ENCODE data around the gene CCDC40.

The CCDC40 gene

DNA sequence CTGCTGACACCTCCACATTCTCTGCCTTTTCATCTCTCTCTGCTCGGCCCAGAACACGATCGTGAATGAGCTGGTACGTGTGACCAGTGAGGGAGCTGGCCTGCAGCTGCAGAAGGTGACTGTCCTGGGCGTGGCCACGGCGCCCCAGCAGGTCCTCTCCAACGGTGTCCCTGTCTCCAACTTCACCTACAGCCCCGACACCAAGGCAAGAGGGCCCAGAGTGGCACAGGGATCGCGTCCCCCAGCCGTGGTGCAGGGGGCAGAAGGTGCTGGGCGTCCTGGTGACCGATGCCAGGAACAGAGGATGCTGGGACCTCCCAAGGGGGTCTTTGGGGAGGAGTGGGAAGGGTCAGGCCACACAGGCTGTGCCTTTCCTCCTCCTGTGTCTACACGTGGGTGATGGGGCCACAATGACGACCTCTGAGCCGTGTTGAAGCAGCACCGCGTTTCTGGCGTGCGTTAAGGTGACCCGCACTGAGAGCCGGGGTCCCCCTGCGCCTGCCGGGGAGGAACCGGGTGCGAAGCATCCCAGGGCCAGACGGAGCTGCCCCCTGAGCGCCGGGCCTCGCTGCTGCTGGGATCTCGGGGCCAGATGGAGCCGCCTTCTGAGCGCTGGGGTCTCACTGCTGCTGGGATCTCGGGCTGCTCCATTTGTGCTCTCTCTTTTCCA is 82.3 kb downstream of the CCDC40 start:
- DNase-seq: no peak

DNA sequence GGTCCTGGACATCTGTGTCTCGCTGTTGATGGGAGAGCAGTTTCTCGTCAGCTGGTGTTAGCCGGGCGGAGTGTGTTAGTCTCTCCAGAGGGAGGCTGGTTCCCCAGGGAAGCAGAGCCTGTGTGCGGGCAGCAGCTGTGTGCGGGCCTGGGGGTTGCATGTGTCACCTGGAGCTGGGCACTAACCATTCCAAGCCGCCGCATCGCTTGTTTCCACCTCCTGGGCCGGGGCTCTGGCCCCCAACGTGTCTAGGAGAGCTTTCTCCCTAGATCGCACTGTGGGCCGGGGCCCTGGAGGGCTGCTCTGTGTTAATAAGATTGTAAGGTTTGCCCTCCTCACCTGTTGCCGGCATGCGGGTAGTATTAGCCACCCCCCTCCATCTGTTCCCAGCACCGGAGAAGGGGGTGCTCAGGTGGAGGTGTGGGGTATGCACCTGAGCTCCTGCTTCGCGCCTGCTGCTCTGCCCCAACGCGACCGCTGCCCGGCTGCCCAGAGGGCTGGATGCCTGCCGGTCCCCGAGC is 82.9 kb downstream of the CCDC40 start:
- DNase-seq: no peak

DNA sequence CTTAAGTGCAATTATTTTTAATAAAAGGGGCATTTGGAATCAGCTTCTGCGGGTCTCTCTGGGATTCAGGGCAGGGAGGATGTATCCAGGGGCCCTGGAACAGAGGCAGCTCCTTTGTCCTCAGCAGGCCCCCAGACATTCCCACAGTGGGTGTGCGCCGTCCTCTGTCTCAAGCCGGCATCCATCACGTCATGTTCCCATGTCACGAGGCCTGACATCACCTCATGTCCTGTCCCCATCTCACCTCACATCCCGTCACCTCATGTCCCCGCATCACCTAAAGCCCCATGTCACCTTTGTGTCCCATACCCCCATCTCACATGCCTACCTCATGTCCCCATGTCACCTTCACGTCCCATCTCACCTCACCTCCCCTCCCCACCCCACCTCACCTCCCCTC is 83.4 kb downstream of the CCDC40 start:
- no peak for DNase-seq

DNA sequence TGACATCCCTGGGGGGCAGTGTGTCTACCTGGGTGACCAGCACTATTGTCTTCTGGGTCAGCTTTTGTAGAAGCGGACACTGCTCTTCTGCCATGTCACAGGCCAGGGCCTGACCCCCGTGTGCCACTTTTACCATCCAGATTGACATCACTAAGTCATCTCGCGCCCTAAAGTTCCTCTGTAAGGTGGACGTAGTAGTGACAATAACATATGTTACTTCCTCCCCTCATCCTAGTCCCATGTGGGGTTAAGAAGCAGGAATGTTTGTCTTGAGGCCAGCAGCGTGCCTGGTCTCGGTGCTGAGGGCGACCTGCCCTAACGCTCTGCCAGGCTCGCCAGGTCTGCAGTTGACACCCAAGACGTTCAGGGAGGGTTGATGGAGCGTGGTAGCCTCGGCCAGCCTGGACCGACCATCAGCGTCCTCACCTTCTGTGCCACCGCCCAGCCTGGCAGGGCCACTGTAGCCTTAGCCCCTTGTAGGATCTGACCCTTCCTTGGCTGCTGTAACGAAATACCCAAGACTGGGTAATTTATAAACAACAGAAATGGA is 85.7 kb downstream of the CCDC40 start:
- DNase-seq: no peak

DNA sequence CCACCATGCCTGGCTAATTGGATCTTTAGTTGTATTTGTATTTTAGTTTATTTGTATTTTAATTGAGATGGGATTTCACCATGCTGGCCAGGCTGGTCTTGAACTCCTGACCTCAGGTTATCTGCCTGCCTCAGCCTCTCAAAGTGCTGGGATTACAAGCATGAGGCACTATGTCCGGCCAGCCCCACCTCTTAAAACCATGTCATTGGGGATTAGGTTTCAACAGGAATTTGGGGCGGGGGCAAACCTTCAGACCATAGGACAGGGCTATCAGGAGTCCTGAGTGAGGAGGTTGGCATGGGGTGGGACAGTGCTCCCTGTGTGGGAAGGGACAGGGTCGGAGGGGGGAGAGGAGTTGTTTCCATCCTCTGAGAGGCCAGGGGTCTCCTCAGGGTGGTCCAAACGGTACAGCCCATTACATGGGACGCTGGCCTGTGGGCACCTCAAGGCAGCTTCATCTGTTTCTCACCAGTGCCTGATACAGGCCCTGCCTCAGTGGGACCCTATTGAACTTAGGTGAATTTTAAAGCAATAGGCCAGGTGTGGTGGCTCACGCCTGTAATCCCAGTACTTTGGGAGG is 86.6 kb downstream of the CCDC40 start:
- DNase-seq: no peak

DNA sequence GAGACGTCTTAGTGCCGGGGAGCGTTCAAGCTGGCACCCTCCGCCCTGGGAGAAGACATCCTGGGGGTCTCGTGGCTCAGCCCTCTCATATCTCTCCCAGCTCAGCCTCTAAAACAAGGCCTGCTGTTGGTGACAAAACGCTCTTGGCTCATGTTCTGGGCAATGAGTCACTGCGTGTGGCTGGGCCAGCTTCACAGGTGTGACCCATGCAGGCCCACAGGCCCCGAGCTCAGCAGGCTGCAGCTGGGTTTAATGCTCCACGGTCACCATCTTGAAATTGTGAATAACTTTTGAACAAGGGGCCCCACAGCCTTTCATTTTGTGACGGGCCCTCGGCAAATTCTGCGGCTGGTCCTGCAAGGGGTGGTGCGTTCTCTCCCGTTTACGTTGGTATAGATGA is 87.3 kb downstream of the CCDC40 start:
- no peak for DNase-seq

DNA sequence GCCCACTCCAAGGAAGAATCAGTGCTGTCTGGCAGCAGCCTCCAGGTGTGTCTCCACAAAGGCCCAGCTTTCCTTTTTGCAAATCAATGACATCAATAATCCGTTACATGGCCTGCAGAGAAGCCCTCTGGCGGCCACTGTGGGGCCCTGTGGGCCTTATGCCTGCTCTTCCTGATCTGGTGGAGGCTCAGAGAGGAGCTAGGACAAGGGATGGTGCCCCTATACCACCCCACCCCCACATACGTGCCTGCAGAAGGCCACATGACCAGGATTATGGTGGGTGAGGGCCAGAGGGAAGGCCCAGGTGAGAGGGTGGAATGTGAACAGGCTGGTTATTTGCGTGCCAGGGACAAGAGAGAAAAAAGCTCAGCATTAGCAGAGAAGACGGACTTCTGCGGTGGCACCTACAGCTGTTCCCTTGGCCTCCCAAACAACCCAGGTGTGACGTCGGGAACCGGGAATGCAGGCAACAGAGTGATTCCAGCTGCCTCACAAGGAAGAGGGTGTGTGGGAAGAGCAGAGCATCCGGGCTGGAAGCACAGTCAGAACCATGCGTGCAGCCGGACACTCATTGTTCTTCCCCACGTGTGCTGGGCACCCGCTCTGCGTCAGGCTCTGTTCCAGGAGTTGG is 88.0 kb downstream of the CCDC40 start:
- DNase-seq: no peak

DNA sequence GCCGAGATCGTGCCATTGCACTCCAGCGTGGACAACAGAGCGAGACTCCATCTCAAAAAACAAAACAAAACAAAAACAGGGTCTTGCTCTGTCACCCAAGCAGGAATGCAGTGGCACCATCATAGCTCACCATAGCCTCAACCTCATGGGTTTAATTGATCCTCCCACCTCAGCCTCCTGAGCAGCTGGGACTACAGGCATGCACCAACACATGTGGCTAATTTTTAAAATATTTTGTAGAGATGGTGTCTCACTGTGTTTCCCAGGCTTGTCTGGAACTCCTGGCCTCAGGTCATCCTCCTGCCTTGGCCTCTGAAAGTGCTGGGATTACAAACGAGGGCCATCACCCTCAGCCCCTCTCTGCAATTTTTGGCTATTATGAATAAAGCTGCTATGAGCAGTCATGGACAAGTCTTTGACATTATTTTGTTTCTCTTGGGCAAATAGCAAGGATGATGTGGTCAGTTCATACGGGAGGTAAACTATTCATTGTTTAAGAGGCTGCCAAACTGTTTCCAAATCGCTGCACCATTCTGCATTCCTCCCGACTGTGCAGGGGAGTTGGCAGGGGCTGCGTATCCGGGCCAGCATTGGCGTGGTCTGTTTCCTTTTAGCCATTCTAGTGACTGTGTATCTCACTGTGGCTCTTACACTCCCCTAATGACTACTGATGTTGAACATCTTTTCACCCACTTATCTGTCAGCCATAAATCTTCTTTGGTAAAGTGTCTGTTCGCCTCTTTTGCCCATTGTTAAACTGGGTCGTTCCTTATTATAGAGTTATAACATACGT is 89.4 kb downstream of the CCDC40 start:
- DNase-seq: no peak

DNA sequence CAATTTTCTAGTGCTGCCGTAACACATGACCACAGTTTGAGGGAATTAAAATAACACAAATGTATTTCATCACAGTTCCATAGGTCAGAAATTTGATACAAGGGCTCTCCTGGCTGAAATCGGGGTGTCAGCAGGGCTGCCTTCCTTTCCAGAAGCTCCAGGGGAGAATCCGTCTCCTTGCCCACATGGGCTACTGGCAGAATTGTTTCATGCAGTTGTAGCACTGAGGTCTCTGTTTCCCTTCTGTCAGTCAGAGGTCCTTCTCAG is 89.9 kb downstream of the CCDC40 start:
- DNase-seq: no peak

DNA sequence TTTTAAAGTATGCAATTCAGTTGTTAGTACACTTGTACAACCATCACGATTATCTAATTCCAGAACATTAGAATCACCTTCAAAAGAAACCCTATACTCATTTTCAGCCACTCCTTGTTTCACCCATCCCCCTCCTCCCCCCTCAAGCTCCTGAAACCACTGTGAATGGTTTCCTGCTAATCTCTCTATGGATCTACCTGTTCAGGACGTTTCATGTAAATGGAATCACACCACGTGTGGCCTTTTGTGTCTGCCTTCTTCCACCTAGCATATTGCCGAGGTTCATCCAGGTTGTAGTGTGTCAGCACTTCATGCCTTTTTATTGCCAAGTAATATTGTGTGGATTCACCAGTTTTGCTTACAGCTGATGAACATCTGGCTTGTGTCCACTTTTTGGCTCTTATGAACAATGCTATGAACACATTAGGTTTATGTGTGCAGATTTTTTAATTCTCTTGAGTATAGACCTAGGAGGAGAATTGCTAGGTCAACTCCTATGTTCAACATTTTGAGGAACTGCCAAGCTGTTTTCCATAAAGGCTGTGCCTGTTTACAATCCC is 92.6 kb downstream of the CCDC40 start:
- no peak for DNase-seq

DNA sequence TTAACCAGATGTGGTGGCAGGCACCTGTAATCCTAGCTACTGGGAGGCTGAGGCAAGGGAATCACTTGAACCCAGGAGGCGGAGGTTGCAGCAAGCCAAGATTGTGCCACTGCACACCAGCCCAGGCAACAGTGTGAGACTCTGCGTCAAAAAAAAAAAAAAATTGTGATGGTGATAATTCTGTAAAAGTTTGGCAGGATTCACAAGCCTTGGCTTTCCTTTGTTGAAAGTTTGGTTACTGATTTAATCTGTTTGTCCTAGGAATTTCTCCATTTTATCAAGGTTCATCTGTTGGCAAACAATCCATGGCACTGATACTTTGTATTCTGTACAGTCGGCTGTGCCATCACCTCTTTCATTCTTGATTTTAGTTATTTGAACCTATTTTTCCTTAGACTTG is 94.5 kb downstream of the CCDC40 start:
- no peak for DNase-seq

DNA sequence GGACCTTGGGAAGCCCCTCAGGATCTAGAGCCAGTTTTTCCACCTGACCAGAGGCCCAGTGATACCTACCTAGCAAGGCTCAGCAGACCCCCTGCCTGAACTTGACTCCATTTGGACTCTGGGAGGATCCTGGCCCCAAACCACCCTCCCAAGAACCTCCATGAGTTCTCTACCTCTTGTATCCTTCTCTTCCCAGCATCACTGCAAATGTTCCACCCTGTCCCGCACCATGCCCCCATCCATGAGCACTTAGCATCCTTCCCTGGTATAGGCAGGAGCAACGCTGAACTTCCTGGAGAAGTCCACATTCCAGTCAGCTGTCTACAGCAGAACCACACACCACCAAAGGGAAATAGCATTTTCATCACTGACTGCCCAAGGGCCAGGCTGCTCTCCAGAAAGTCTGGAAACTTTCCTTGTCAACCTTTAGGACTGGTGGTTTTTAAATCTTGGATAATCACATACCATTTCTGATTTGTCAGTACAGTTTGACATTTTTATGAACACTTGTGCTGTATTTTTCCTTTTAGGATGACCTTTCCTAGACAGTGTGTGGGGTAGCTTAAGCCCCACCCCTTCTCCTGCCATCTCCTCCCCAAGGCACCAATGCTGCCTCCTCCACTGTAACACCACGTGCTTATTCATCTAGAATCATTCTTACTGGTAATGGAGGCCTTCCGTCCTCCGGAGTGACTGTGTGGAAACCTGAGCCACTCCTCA is 96.6 kb downstream of the CCDC40 start:
- no peak for DNase-seq

DNA sequence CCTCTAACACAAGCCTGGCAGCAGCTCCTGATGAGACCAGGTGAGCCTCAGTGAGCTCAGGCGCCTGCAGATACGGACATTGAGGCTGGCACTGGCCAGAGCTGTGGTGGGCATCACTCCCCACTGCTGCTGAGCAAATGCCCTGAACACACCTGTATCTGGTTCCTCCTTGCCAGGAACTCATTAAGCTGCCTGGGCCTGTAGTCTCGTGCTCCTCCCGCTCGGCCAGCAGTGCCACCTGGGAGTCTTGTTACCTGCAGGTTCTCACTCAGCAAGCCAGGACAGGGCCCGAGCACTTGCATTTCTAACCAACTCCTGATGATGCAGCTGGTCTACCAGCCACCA is 97.2 kb downstream of the CCDC40 start:
- no peak for DNase-seq

DNA sequence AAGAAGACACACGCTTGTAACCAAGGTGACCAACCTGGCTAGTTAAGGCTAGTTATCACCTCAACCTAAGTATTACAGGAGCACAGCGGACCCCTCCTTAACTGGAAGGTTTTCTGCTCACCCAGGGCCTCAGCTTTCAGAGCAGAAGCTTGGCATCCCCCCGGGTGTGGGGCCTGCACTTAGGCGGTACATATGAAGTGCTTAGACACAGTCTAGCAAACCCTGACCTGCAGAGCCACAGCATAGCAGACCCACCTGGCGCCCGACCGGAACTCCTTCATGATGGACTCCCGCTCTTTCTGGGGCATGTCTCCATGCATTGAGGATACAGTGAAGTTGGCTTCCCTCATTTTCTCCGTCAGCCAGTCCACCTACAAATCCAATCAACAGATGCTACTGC is 100.7 kb downstream of the CCDC40 start:
- DNase-seq: no peak

DNA sequence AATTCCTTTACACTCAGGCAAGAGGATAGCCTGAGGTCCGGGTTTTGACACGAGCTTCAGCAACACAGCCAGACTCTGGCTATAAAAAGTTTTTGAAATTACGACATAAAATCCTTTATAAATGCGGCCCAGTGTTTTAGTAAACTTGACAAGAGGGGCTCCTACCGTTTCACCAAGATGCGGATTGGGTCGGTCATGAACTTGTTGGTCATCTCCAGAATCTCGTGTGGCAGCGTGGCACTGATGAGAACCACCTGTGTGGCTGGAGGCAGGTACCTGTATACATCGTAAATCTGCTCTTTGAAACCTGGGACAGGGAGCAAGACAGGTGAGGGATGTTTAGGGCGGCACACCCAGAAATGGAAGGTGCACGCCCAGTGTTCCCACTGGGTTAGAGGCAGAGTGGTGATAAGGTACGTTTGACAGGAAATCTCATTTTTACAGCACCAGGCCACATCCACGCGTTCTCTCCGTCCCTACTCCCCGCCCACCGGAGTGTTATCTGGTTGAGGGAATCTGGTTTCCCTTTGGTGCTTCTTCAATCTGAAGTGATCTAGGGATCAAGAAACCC is 102.5 kb downstream of the CCDC40 start:
- no peak for DNase-seq

DNA sequence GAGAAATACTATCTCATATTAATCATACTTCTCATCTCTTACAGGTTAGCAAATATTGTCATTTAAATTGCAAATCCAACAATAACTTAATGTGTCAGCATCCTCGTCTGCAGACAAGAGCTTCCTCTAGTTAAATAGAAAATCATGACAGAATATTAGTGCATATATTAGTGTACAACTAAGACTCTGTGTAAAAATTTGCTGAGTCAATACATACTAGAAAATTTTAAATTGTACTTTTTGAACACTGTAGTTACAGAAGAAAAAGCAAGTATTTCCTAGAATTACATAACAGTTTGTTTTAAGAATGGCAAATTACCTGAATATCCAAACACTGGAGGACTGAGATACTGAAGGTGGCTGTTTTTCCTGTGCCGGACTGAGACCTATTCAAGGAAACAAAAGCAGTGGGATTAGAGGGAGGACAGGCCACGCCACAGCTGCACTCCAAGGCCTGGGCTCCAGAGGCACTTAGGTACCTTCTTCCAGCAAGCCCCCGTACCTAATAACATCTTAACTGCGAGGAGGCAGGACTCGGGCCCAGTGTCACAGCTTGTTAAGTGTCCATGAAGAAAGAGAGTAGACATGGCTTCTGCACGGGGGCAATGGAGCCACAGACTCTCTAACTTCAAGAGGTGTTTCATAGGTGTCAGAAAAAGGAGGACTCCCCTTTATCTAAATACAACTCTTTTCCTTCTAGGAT is 105.2 kb downstream of the CCDC40 start:
- DNase-seq: no peak

DNA sequence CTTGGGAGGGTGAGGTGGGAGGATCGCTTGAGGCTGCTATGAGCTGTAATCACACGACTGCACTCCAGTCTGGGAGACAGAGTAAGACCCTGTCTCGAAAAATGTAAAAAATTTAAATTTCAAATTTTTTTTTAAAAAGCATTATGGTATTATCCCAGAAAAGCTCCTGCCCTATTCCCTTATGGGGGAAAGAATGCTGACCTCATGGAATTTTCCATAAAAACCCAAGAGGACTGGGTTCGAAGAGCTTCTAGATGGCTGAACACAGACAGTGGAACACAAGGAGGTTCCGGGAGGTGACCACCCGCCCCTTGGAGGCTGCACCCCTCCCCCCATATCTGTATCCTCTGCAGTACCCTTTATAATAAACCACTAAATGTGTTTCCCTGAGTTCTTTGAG is 106.5 kb downstream of the CCDC40 start:
- DNase-seq: no peak

DNA sequence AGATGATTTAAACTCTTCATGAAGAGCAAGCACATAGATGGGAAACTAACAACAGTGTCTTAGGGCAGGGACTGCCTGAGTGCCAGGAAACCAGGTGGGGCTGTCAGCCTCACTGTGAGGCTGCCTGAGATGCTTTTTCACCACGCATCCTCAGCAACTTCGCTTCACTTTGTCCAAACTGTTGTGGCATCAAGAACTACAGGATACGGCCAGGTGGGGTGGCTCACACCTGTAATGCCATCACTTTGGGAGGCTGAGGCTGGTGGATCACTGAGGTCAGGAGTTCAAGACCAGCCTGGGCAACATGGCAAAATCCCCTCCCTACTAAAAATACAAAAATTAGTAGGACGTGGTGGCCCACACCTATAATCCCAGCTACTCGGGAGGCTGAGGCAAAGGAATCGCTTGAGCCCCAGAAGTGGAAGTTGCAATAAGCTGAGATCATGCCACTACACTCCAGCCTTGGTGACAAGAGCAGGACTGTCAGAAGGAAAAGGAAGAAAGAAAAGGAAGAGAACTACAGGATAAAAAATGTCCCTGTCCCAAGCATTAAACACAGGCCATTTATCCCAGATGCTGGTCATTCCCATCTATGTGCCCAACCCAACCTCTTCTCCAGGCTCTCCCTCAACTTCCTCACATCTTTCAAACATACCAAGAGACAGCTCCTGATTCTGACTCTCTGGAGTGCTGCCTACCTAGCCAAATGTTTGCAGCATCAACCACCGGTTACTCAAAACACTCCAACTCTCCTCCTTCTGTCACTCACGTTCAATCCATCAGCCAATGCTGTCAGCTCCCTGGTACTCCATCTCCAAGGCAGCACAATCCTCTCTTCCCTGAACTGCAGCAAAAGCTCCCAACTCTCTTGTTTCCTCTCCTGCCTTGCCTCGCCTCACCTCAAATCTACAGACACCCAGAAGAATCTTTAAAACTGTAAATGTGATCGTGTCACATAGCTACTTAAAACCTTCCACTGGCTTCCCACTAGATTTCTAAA is 108.9 kb downstream of the CCDC40 start:
- no peak for DNase-seq

DNA sequence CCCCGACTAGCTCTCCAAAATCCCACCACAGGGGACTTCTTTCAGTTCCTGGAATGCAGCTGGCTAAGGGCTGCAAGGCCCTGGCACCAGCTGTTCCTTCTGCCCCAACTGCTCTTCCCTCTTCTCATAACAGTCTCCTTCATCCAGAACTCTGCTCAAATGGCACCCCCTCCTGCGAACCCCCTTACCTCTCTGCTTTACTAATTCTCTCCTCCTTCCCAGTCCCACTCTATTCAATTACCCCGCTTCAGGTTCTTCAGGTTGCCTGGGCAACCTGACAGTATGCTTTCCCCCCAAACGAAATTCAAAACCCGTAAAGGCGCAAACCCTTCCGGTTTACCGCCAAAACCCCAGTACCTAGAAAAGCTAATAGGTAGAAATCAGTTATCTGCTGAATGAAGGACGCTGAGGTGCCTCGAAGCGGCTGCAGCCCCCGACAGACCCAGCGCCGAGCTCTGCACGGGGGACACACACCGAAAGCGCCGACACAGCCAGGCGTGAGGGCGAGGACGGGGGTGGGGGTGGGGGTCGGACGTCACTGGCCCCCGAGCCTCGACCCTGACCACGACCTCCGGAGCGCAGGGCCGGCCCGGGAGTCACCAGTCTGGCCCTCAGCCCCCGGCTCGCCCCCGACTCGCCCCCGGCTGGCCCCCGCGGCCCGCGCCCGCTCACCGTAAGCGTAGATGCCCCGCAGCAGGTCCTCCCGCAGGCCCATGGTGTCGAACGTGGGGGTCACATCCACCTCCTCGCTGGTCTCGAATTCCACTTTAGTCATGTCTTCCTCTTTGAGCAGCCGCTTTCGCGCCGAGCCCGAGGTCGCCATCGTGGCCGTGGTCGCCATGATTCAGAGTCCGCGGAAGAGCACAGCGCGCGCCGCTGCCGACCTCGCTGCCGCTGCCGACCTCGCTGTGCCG is 109.9 kb downstream of the CCDC40 start:
- peak; percentile 54 for DNase-seq

Data from hematopoietic multipotent progenitor cell treated with erythropoietin and hydrocortisone succinate and interleukin-3 and kit ligand, for 6 days (in vitro differentiated cells).